ENCODE measurements around the gene MCF2.

GRCh38 chrX:139725720-139726119 lies 17.8 kb upstream of the MCF2 start:
- TF ChIP-seq ZNF518A (tag by site-specific recombination; conservative IDR thresholded peaks at IDR 0.05; ENCODE audit: low read depth) (no peak), ZNF10 (tag by site-specific recombination; IDR thresholded peaks at IDR 0.05) (no peak)
